Right ventricle myocardium superior (tissue), 1 donor: ENCODE measurements around the gene HSPB2. TPM values are rescaled to one million over a fixed set of nuclear protein-coding genes. Genes with fewer than 3 reads are reported as not detected.
A peak's percentile ranks its signal among the peaks of the same experiment; 100 is the strongest.
"Not testable (repeated sequence)": the region's sequence is repeated elsewhere in the genome, so short reads cannot be mapped to it uniquely, and the experiment has no call there.

Experiments used
- ATAC-seq: fragments of 200-7000 bp; cut with Tn5 transposase; one replicate; pipeline ENCODE4 v1.9.1; 2020; ENCODE audit warnings: mild to moderate bottlenecking; ENCODE audit not compliant: poor library complexity
- DNase-seq: peaks from one replicate; pipeline ENCODE4 v3.0.0-alpha.2; 2020
- intact Hi-C: fragments of 100-400 bp; cut with DNase I; formaldehyde crosslinking; loops from one replicate; pipeline ENCODE4 v1.11.2; 2022
- long read RNA-seq: library from polyadenylated mRNA; unstranded; transcript quantifications from one replicate; pipeline ENCODE4 v2.0.0, GENCODE V29; 2021
- total RNA-seq: library from RNA; stranded (reverse); fragmentation: NEBNext Ultra II Directional; extraction: Animal tissue kit (Norgen Biotek cat#: 25700); gene quantifications from one replicate; pipeline ENCODE4 v1.2.1, GENCODE V29; 2021
- donor health status: DM: no; HTN: yes; CAD: no; lungs with severe emphysema.

The HSPB2 gene, protein sequence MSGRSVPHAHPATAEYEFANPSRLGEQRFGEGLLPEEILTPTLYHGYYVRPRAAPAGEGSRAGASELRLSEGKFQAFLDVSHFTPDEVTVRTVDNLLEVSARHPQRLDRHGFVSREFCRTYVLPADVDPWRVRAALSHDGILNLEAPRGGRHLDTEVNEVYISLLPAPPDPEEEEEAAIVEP
- 42.4 TPM for total RNA-seq
- long read RNA-seq, transcript HSPB2-201 (2 exons, 1,335 nt): major isoform, 80 of 81 reads
- long read RNA-seq, partial matches to known transcripts: 0 of 81 reads
- long read RNA-seq, other reads (novel, unspliced or antisense): 1 of 81 reads

- ATAC-seq (peak; percentile 19), DNase-seq (peak; percentile 64)
- intact Hi-C loops: no loop called here
These were observed at the start of gene HSPB2 for GRCh38 chr11:111912535-111912934. HSPB2 (plus strand) TSS chr11:111912734; CDS start chr11:111912830, 96 bp downstream.

- no peak for DNase-seq
- intact Hi-C loops: loop anchor here (10.0 kb wide), 1 partner anchor 215 kb away; the partner anchor contains the start of genes SDHD and TIMM8B
- ATAC-seq: no peak
These were observed 42.4 kb upstream of the HSPB2 start for GRCh38 chr11:111870113-111870512.

DNA sequence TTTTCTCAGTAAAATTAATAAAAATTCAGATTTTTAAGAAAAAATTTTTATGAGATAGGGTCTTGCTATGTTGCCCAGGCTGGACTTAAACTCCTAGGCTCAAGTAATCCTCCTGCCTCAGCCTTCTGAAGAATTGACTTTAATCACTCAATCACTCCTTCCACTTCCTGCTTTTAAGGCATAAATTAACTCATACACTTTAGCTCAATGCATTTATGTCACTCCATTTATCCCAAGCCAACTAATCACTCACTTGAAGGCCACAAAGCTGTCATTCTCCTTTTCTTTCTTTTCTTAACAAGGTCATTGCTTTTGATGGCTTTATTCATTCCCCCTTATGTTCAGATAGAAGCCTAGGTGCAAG lies 42.0 kb upstream of the HSPB2 start:
- intact Hi-C loops: loop anchor here (10.0 kb wide), 1 partner anchor 214 kb away; the partner anchor contains the start of genes SDHD and TIMM8B
- no peak for ATAC-seq
- no peak for DNase-seq

DNA sequence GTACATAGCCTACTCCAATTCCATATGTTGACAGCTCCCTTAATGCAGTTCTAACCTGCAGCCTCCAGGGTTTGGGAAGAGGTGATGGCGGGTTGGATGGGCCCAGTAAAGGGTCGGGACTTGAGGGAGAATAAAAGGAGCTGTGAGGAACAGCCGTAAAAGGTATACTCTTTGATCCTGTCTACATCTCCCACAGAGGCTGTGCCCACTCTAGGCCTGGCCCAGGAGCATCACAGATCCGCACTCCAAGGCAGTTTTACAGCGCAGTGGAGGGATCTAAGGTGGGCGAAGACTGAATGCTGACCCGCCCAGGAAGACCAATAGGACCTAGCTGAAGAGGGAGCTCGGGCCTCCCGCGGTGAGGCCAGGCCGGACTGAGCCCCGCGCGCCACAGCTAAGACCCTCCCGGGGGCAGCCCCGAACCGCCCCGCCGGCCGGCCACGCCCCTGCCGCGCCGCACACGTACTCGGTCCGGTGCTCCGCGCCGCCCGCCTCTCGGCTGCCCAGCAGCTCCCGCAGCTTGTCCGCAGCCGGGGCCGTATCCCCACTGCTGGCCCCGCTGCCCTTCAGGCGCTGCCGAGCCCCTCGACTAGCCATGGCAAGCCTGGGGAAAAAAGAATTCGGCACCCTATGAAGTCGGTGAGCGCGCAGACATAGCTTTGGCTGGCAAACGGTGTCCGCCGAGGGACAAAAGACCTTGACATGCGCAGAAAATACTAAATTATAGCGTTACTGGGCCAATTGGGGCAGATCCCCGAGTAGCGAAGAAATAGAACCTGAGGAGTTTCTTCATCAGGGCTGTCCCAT lies 41.4 kb upstream of the HSPB2 start, which contains the start of gene ALG9:
Gene ALG9 (minus strand): TSS at position 696 of the 807 bp plus-strand sequence. CDS start 99 bp downstream, at position 597.
- DNase-seq: peak; percentile 89
- peak; percentile 96 for ATAC-seq
- intact Hi-C loops: loop anchor here (10.0 kb wide), 1 partner anchor 214 kb away; the partner anchor contains the start of genes SDHD and TIMM8B

- ATAC-seq (peak; percentile 37), DNase-seq (no peak)
- intact Hi-C loops: loop anchor here (10.0 kb wide), 1 partner anchor 213 kb away; the partner anchor contains the start of genes SDHD and TIMM8B
These were observed 40.8 kb upstream of the HSPB2 start for GRCh38 chr11:111871693-111872161.

DNA sequence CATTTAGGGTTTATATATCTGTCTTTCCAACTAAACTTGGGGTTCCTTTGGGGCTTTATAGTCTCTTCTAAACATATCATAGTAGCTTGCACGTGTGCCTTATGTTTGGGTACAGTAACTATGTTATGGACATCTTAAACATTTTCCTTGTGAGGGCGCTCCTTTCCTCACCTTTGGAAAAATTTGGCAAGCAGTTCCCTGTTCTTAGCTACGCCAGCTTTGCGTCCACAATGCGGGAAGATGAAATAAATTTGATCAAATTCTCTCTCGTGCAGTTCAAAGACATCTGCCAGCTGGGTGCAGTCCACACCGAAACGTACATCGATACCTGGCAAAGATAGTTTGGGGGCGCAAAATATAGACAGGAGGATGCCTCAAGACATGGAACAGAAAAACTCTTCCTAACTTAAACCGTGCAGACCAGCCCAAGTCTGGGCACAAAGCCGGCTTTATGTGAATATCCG lies 34.1 kb upstream of the HSPB2 start:
- intact Hi-C loops: loop anchor here (5.0 to 10.0 kb wide), 3 partner anchors 49 to 206 kb away; partner anchors contain the start of genes SDHD and TIMM8B
- ATAC-seq (peak; percentile 1), DNase-seq (no peak)

GRCh38 chr11:111878849-111879636 lies 33.5 kb upstream of the HSPB2 start, which contains the start of the genes CFAP68 and FDXACB1:
CFAP68 (plus strand) TSS chr11:111879541; CDS start chr11:111879561, 20 bp downstream.
FDXACB1 (minus strand) TSS chr11:111879165; CDS start chr11:111879132, 33 bp downstream.
- DNase-seq (peak; percentile 96), ATAC-seq (peak; percentile 96)
- intact Hi-C loops: loop anchor here (5.0 to 10.0 kb wide), 3 partner anchors 48 to 206 kb away; partner anchors contain the start of genes SDHD and TIMM8B

DNA sequence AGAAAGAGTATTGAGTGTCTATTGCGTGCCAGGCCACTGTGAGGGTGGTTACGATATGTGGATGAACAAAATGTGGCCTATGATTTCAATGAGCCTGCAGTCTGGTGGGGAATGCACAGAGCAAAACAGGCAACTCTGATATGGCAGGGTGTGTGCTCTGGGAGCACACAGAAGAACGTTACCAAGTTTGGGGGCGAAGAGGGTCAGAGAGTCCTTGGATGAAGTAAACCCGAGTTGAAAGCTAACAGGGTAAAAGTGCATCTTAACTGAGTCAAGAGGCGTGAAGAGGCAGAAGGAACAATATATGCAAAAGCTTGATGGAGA lies 32.9 kb upstream of the HSPB2 start:
- ATAC-seq (peak; percentile 13), DNase-seq (no peak)
- intact Hi-C loops: loop anchor here (5.0 to 10.0 kb wide), 3 partner anchors 48 to 205 kb away; partner anchors contain the start of genes SDHD and TIMM8B

- ATAC-seq: no peak
- no peak for DNase-seq
- intact Hi-C loops: no loop called here
These were observed 30.3 kb upstream of the HSPB2 start for GRCh38 chr11:111882202-111882601.

- intact Hi-C loops, ATAC-seq, DNase-seq: not testable (repeated sequence)
These were observed 27.5 kb upstream of the HSPB2 start for GRCh38 chr11:111885053-111885452.

GRCh38 chr11:111886032-111886431 lies 26.5 kb upstream of the HSPB2 start:
- ATAC-seq (no peak), DNase-seq (no peak)
- intact Hi-C loops: no loop called here

DNA sequence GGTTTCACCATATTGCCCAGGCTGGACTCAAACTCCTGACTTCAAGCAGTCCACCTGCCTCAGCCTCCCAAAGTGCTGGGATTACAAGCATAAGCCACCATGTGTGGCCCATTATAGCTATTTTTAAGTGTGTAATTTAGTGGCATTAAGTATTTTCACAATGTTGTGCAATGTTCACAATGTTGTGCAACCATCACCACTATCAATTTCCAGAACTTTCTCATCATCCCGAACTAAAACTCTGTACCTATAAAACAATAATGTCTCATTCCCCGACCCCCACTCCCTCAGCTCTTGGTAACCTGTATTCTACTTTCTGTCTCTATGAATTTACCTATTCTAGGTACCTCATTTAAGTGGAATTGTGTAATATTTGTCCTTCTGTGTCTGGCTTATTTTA lies 25.7 kb upstream of the HSPB2 start:
- DNase-seq (no peak), ATAC-seq (no peak)
- intact Hi-C loops: no loop called here

GRCh38 chr11:111905411-111905810 lies 7.1 kb upstream of the HSPB2 start:
- intact Hi-C loops: no loop called here
- DNase-seq: no peak
- ATAC-seq: peak; percentile 53

DNA sequence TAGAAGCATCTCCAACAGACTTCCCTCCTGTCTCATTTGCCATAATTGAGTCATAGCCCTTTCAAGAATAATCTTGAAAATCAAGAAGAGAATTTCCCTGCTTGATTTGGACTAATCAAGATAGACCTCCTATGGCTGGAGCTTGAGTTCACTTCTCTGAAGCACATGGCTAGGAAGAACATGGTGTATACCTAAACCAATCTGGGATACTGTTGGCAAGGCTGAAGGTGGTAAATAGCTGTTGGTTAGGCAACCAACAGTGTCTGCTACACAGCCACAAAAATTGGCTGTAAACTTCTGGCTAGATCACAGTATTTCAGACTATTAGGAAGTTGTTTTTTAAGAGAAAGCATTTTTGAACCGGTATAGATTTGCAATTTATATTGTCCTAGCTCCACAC lies 5.9 kb upstream of the HSPB2 start:
- intact Hi-C loops: no loop called here
- DNase-seq (no peak), ATAC-seq (peak; percentile 36)

DNA sequence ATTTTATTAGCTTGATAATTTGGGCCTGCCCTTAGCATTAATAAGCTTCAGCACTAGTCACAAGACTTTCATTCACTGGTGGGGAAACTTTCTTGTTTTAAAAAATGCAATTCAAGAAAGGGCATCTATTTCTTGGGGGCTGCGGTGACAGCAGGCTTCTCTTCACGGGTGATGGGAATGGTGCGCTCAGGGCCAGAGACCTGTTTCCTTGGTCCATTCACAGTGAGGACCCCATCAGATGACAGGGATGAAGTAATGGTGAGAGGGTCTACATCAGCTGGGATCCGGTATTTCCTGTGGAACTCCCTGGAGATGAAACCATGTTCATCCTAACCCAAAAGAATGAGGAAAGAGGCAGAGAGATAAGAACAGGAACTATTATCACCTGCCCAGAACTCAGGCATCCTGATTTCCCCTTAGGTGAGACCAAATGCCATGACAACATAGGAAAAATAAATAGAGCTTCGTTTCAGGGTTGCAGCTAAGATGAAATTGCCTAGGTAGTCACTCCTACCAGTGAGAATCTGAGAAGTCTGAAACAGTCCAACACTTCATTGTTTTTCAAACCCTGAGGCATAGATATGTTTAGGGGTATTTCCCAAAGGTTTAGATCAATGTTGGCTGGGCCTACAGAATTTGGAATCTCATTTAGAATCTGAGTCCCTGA lies 3.8 kb upstream of the HSPB2 start:
- DNase-seq: no peak

GRCh38 chr11:111909378-111909777 lies 3.2 kb upstream of the HSPB2 start:
- DNase-seq (no peak), ATAC-seq (no peak)
- intact Hi-C loops: no loop called here

More for the DNA sequence above, 3.8 kb upstream of the HSPB2 start:
- no peak for ATAC-seq
- intact Hi-C loops: no loop called here

- peak; percentile 57 for DNase-seq
- intact Hi-C loops: no loop called here
These were observed 1.6 kb upstream of the HSPB2 start for GRCh38 chr11:111910676-111911562.

More at GRCh38 chr11:111910676-111911562, 1.6 kb upstream of the HSPB2 start:
- peak; percentile 19 for ATAC-seq
